H1 (cell line): ENCODE measurements around the gene ST6GALNAC3. TPM values are rescaled to one million over a fixed set of nuclear protein-coding genes. Genes with fewer than 3 reads are reported as not detected.

Experiments
- EGR1 ChIP-seq: IDR thresholded peaks from 2 replicates; pipeline ENCODE4 v1.6.1; 2011; ENCODE audit warnings: low read depth, low read length, borderline replicate concordance
- HDAC2 ChIP-seq, 2 experiments: fragments of 300-600 bp in 1 of 2; sonication (generic) in 1 of 2; IDR thresholded peaks; 2 replicates each; pipeline ENCODE4 v1.6.1; 2011 to 2012; ENCODE audit warnings: low read depth in 2 of 2, low read length in 2 of 2, mild to moderate bottlenecking in 2 of 2, moderate library complexity in 2 of 2, borderline replicate concordance in 1 of 2, inconsistent platforms in 1 of 2
- RAD21 ChIP-seq, 2 experiments: IDR thresholded peaks in 1 of 2; conservative IDR thresholded peaks in 1 of 2; 2 replicates each; pipeline ENCODE4 v1.6.1; 2011; ENCODE audit warnings: low read depth in 2 of 2, low read length in 2 of 2, improper control_type of control experiment in 1 of 2, inconsistent platforms in 1 of 2, mild to moderate bottlenecking in 1 of 2, moderate library complexity in 1 of 2
- SIN3A ChIP-seq, 2 experiments: IDR thresholded peaks in 1 of 2; conservative IDR thresholded peaks in 1 of 2; 2 replicates each; pipeline ENCODE4 v1.6.1; 2011 to 2012; ENCODE audit warnings: low read length in 2 of 2, improper control_type of control experiment in 1 of 2, low read depth in 1 of 2, mild to moderate bottlenecking in 1 of 2
- SRF ChIP-seq: IDR thresholded peaks from 2 replicates; pipeline ENCODE4 v1.6.1; 2011; ENCODE audit warnings: mild to moderate bottlenecking, low read depth, low read length, moderate library complexity
- polyA plus RNA-seq, 7 experiments: library from polyadenylated mRNA; depleted of rRNA in 3 of 7; stranded (reverse) in 5 of 7; unstranded in 2 of 7; fragments of >200 nt in 5 of 7; fragments of 200-250 nt in 2 of 7; gene quantifications; 1 replicate in 5 of 7; 2 replicates in 1 of 7; 4 replicates in 1 of 7; pipeline versions ENCODE4 v1.2.1 to v1.2.3, GENCODE V29; 2011 to 2013; ENCODE audit warnings: missing spikeins in 2 of 7, mixed read lengths in 2 of 7
- total RNA-seq: library from RNA; stranded (reverse); fragmentation: NEBNext Ultra II Directional; extraction: Animal tissue kit (Norgen Biotek cat#: 25700); gene quantifications from 2 replicates; pipeline ENCODE4 v1.2.1, GENCODE V29; 2021

Gene ST6GALNAC3
- total and polyA plus RNA-seq, 2 of the 8 experiments (the other 6 are each of a cell fraction or from before 2014, with no cell fraction given): 4.9 to 19.0 TPM

DNA sequence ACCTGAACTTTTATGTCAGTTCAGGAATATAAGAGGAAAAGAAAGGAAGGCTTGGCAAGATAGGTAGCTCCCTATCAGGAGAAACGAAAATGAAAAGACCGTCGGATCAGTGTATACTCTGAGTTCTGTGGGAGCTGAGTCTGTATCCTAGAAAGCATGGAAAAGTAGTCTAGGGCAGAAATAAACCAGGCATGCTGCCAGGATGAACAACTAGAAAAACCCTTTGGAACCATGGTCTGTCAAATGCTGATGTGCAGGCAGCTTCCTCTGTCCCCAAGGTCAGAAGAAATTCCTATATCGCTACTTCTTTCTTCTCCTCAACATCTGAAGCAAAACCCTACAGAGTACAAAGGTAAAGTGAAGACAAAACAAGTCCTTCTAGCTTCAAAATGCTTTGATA lies 268.8 kb downstream of the ST6GALNAC3 start (continued):
- no peak for TF ChIP-seq RAD21 (IDR thresholded peaks at IDR 0.05 in 1 of 2, conservative IDR thresholded peaks at IDR 0.05 in 1 of 2; ENCODE audit: low read depth in 2 of 2, low read length in 2 of 2)
- no peak for TF ChIP-seq SIN3A (conservative IDR thresholded peaks at IDR 0.05 in 1 of 2, IDR thresholded peaks at IDR 0.05 in 1 of 2; ENCODE audit: low read depth in 1 of 2, low read length in 2 of 2)
- no peak for TF ChIP-seq SRF
- no peak for TF ChIP-seq HDAC2 (IDR thresholded peaks at IDR 0.05; ENCODE audit: borderline replicate concordance in 1 of 2, low read depth in 2 of 2, low read length in 2 of 2)
- no peak for TF ChIP-seq EGR1
